Smooth muscle cell (in vitro differentiated cells): ENCODE results near the gene MLPH. TPM values are rescaled to one million over a fixed set of nuclear protein-coding genes. Genes with fewer than 3 reads are reported as not detected.

Experiments used
- DNase-seq: peaks from one replicate; lab custom pipeline; 2025; ENCODE audit not compliant: unreplicated experiment; lab: John Stamatoyannopoulos, UW
- H2AFZ ChIP-seq: fragments of 200-600 bp; sonication (generic); 2 replicates; pipeline ENCODE4 v1.6.0; 2016; ENCODE audit warnings: antibody characterized with exemption, low read depth, mild to moderate bottlenecking
- H3F3A ChIP-seq: fragments of 200-600 bp; sonication (generic); 2 replicates; pipeline ENCODE4 v1.6.0; 2017; ENCODE audit warnings: antibody characterized with exemption, low read depth
- H3K27ac ChIP-seq: fragments of 200-600 bp; sonication (generic); 2 replicates; pipeline ENCODE4 v1.5.1; 2016; ENCODE audit warnings: low read depth, mild to moderate bottlenecking
- H3K27me3 ChIP-seq: fragments of 200-600 bp; sonication (generic); 2 replicates; pipeline ENCODE4 v1.6.1; 2016; ENCODE audit warnings: low read depth, mild to moderate bottlenecking
- H3K36me3 ChIP-seq: fragments of 200-600 bp; sonication (generic); 2 replicates; pipeline ENCODE4 v1.5.1; 2016; ENCODE audit warnings: low read depth
- H3K4me1 ChIP-seq: fragments of 200-600 bp; sonication (generic); 2 replicates; pipeline ENCODE4 v1.5.1; 2016; ENCODE audit warnings: low read depth
- H3K4me2 ChIP-seq: fragments of 200-600 bp; sonication (generic); 2 replicates; pipeline ENCODE4 v1.6.0; 2016; ENCODE audit warnings: mild to moderate bottlenecking
- H3K4me3 ChIP-seq: fragments of 200-600 bp; sonication (generic); 2 replicates; pipeline ENCODE4 v1.5.1; 2016; ENCODE audit warnings: mild to moderate bottlenecking
- H3K79me2 ChIP-seq: fragments of 200-600 bp; sonication (generic); 2 replicates; pipeline ENCODE4 v1.6.0; 2016; ENCODE audit warnings: low read depth, mild to moderate bottlenecking
- H3K9ac ChIP-seq: fragments of 200-600 bp; sonication (generic); 2 replicates; pipeline ENCODE4 v1.6.0; 2016; ENCODE audit warnings: low read depth
- H3K9me3 ChIP-seq: fragments of 200-600 bp; sonication (generic); replicated peaks from 2 replicates; pipeline ENCODE4 v1.5.1; 2016; ENCODE audit warnings: low read depth
- H4K20me1 ChIP-seq: fragments of 200-600 bp; sonication (generic); 2 replicates; pipeline ENCODE4 v1.6.0; 2016; ENCODE audit warnings: low read depth
- CTCF ChIP-seq: fragments of 200-600 bp; sonication (generic); IDR thresholded peaks from 2 replicates; pipeline ENCODE4 v1.5.1; 2017; ENCODE audit warnings: borderline replicate concordance, mild to moderate bottlenecking, antibody characterized with exemption; ENCODE audit not compliant: insufficient read depth, poor library complexity, severe bottlenecking
- WGBS: methylation state at CpG from one replicate; pipeline ENCODE4 v1.1.7; 2016; ENCODE audit warnings: low lambda C conversion rate; 5-methylcytosine and 5-hydroxymethylcytosine counted together
- polyA plus RNA-seq: library from polyadenylated mRNA; unstranded; fragments of >200 nt; fragmentation: Nextera tagmentation; extraction: Ambion mirVana; gene quantifications from 2 replicates; pipeline ENCODE4 v1.2.1, GENCODE V29; 2016
- total RNA-seq: library from RNA; depleted of rRNA; stranded (reverse); fragments of >200 nt; gene quantifications from 2 replicates; pipeline ENCODE4 v1.2.3, GENCODE V29; 2014

MLPH gene
- total and polyA plus RNA-seq, 2 experiments from 2014 or later: 32.8 to 36.4 TPM

- Histone ChIP-seq H3K9me3 (no peaks in the 10 kb centered on the region), H3F3A (no peaks in the 10 kb centered on the region), H3K4me3 (no peak overlapping the region), H4K20me1 (no peaks in the 10 kb centered on the region), H3K9ac (no peak overlapping the region), H3K4me1 (no peaks in the 10 kb centered on the region), H3K27me3 (no peaks in the 10 kb centered on the region), H2AFZ (no peak overlapping the region), H3K27ac (no peak overlapping the region), H3K4me2 (no peak overlapping the region), H3K79me2 (no peaks in the 10 kb centered on the region), H3K36me3 (no peaks in the 10 kb centered on the region)
- 92% methylated on average over 4 of the region's 4 CpGs for WGBS
- no peak for DNase-seq
- TF ChIP-seq CTCF: no peak
Measured at GRCh38 chr2:237459226-237459625, 27.8 kb upstream of the MLPH start.

GRCh38 chr2:237459741-237460174, 27.3 kb upstream of the MLPH start:
- no peak for TF ChIP-seq CTCF
- Histone ChIP-seq H3K79me2 (no peaks in the 10 kb centered on the region), H3K36me3 (no peaks in the 10 kb centered on the region), H4K20me1 (no peaks in the 10 kb centered on the region), H3K4me3 (no peak overlapping the region), H3K27me3 (no peaks in the 10 kb centered on the region), H3F3A (no peaks in the 10 kb centered on the region), H3K27ac (no peak overlapping the region), H2AFZ (no peak overlapping the region), H3K9ac (no peak overlapping the region), H3K9me3 (no peaks in the 10 kb centered on the region), H3K4me2 (no peak overlapping the region), H3K4me1 (no peaks in the 10 kb centered on the region)
- no peak for DNase-seq
- 54% methylated on average over 3 of the region's 3 CpGs for WGBS

GRCh38 chr2:237464757-237465391, 22.2 kb upstream of the MLPH start:
- no peaks in the 10 kb centered on the region for H3K9me3 ChIP-seq
- peak overlapping the region; percentile 62 for H3K4me2 ChIP-seq
- 69% methylated on average over 6 of the region's 8 CpGs for WGBS
- peak overlapping the region; percentile 99 for H3K27ac ChIP-seq
- no peaks in the 10 kb centered on the region for H3K79me2 ChIP-seq
- no peak overlapping the region for H2AFZ ChIP-seq
- H3K9ac ChIP-seq: peak overlapping the region; percentile 80
- H3K4me1 ChIP-seq: peaks cover 9% of the 10 kb centered on the region
- H3K27me3 ChIP-seq: no peaks in the 10 kb centered on the region
- no peak for TF ChIP-seq CTCF
- no peaks in the 10 kb centered on the region for H4K20me1 ChIP-seq
- no peak overlapping the region for H3K4me3 ChIP-seq
- H3F3A ChIP-seq: no peaks in the 10 kb centered on the region
- DNase-seq: no peak
- H3K36me3 ChIP-seq: no peaks in the 10 kb centered on the region
